Suppressor macrophage treated with lipopolysaccharide for 4 hours (primary cell): ENCODE data around the gene PNMA8B.
"Not testable (repeated sequence)": the region's sequence is repeated elsewhere in the genome, so short reads cannot be mapped to it uniquely, and the experiment has no call there.

Experiments used
- DNase-seq: peaks from one replicate; pipeline ENCODE4 v3.0.0-alpha.2; 2020

Gene PNMA8B

GRCh38 chr19:46513461-46514236 lies 18.0 kb upstream of the PNMA8B start:
- DNase-seq: peak; percentile 88

GRCh38 chr19:46511237-46511636 lies 15.6 kb upstream of the PNMA8B start:
- DNase-seq: no peak

DNA sequence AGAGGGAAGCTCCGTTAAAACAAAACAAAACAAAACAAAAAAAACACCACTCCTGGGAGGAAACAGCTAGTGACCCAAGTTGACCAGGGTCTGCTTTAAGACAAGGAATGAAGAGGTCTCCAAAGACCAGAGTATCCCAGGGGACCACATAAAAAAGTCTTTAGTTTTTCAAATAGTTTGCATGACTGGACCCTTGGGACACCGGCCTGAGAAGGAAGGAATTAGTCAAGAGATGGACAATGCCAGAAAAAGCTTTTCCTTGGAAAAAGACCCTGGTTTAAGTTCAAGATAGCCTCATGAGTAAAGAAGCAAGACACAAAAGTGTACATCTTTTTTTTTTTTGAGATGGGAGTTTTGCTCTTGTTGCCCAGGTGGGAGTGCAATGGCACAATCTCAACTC lies 12.5 kb upstream of the PNMA8B start:
- no peak for DNase-seq

GRCh38 chr19:46503848-46504453 lies 8.3 kb upstream of the PNMA8B start:
- DNase-seq: no peak

- DNase-seq: no peak
Observed at GRCh38 chr19:46502891-46503290, 7.2 kb upstream of the PNMA8B start.

- DNase-seq: no peak
Observed at GRCh38 chr19:46499692-46500091, 4.0 kb upstream of the PNMA8B start.

DNA sequence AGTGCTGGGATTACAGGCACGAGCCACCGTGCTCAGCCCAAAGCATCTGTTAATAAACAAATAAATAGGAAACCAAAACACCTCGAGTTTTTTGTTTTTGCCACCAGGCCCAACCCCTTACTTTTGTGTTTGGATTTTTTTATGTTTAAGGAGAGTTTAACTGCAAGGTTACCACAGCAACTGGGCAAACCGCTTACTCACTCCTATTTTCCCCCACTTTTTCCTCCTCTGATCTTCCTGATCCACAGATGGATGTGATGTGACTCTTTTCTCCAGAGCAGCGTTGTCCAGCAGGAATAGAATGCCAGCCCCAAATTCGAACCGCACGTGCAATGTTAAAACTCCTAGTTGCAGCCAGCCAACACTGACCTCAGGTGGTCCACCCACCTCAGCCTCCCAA lies 2.1 kb upstream of the PNMA8B start:
- no peak for DNase-seq

DNA sequence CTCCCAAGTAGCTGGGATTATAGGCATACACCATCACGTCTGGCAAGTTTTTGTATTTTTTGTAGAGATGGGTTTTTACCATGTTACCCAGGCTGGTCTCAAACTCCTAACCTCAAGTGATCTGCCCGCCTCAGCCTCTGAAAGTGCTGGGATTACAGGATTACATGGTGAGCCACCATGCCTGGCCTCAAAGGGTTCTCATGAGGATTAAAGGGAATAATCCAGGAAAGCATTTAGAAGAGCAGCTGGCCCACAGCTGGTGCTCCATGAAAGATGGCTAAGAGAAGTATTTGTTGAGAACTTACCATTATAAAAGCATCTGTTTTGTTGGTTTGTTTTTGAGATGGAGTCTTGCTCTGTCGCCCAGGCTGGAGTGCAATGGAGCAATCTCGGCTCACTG lies 1.2 kb upstream of the PNMA8B start:
- DNase-seq: not testable (repeated sequence)

DNA sequence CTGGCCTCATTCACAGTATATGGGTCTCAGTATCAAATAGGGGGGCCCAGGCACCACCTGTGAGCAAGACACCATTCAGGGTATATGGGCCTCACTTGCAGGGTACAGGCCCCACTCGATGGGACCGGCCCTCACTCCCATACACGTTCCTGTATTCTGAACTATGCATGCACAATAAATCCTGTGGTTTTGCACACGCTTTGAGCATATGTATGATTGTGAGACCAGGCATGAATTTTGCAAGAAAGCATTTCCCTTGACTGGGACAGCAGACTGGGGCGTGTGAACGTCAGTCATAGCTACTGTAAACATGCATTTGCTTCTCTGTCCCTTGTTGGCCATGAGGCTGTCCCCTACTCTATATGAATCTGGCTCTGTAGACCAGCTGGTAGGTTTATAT lies 637 bp upstream of the PNMA8B start:
- no peak for DNase-seq

GRCh38 chr19:46494941-46495785 lies 504 bp downstream of the PNMA8B start:
- DNase-seq: no peak

GRCh38 chr19:46494146-46494940 lies 1.3 kb downstream of the PNMA8B start:
- no peak for DNase-seq

- DNase-seq: no peak
Observed at GRCh38 chr19:46493236-46494145, 2.2 kb downstream of the PNMA8B start.

GRCh38 chr19:46492841-46493235 lies 2.8 kb downstream of the PNMA8B start:
- DNase-seq: no peak

DNA sequence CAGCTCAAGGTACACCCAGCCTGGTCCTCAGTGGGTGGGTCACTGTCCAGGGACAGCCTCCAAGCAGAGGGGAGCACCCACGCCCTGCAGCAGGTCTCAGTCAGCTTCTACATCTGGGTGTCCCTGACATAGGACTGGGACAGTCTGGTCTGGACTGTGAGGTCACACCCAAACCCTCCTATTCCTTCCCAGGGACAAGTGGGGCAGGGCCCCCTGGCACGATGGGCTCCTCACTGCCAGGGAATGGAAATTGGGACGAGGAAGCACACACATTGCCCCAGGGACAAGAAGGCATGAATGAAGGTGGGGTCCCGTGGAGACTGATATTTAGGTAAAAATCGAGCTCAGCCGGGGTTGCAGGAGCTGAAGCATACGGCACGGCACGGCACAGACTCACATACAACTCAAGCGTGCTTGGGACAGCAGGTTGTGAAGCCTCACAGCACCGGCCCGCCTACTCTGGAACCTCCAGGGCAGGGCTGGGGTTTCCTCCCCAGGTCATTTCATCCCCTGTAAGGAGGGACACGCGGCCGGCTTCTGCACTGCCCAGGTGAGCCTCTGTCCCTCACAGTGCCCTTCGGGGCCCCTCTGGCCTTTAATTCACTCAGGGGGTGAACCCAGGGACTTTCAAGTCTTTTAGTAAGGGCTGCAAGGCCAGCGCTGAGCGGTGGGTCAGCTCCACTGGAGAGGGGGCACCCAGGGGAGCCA lies 3.5 kb downstream of the PNMA8B start:
- no peak for DNase-seq

GRCh38 chr19:46490774-46491173 lies 4.9 kb downstream of the PNMA8B start:
- DNase-seq: no peak

DNA sequence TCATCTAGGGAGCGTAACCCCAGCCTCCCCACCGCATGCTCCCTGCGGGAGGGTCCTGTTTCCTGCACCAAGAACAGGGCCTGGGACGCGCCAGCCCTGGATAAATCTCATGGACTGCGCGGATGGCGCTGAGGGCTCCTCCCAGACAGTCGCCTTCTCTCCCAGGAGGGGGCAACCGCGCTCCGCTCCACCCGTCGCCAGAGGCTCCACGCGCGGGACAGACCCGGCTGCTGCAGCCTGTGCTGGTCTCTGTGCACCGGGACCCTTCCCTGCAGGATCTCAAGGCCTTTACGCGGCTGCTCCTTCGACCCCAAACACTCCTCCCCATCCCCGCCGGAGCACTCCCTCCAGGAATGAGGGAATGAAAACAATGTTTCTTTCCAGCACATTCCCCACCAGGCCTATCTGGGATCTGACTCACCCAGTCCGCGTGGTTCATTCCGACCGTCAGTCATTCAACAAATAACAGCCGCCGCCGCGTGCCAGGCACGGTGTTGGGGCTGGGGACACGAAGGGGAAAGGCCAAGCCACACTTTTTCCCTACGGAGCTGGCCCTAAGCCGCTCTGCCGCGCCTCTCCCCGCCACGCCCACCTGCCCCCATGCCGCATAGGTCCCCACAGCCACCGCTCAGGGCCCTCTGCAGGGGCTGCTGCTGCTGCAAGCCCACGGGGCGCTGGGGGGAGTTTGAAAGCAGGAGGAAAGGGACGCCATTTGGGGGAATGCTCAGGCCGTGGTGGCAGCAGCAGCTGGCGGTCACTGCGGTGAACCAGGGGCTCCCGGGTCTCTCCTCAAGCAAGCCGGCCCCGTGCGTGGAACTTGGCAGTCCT lies 6.0 kb downstream of the PNMA8B start:
- peak; percentile 35 for DNase-seq

DNA sequence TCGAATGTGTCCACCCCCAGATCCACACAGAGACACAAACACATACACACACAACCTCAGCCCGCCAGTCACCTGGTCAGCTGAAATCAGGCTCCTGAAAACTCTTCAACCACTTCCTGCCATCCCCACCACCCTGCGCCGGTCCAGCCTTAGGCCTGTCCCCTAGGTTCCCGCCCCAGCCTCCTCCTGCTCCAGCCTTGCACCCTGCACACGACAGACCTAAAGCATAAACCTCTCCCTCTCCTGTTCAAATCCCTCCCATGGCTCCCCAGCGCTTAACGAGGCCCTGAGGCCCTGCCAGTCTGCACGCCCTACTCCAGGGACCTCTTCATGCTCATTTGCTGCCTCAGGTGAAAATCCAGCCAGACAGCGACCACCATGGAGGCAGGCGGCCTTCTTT lies 7.1 kb downstream of the PNMA8B start:
- no peak for DNase-seq

- DNase-seq: peak; percentile 81
Observed at GRCh38 chr19:46487802-46488445, 7.7 kb downstream of the PNMA8B start.

- DNase-seq: no peak
Observed at GRCh38 chr19:46487178-46487801, 8.4 kb downstream of the PNMA8B start.
